Endodermal cell (in vitro differentiated cells): Measurements from ENCODE around the gene FOXA3. TPM values are rescaled to one million over a fixed set of nuclear protein-coding genes. Genes with fewer than 3 reads are reported as not detected.

Source experiments
- DNase-seq: peaks from one replicate; pipeline ENCODE4 v3.0.0-alpha.2; 2017
- H3K27ac ChIP-seq: 2 replicates; pipeline ENCODE4 v1.5.1; 2013; ENCODE audit warnings: mild to moderate bottlenecking, low read depth, low read length, moderate library complexity
- H3K27me3 ChIP-seq: 2 replicates; pipeline ENCODE4 v1.6.1; 2013; ENCODE audit warnings: mild to moderate bottlenecking, low read length, moderate library complexity; ENCODE audit not compliant: insufficient read depth, control insufficient read depth, poor library complexity, severe bottlenecking
- H3K36me3 ChIP-seq: 2 replicates; pipeline ENCODE4 v1.7.0; 2013; ENCODE audit warnings: mild to moderate bottlenecking, low read length, moderate library complexity; ENCODE audit not compliant: control insufficient read depth, insufficient read depth
- H3K4me1 ChIP-seq: one replicate; pipeline ENCODE4 v1.7.0; 2013; ENCODE audit warnings: low read length; ENCODE audit not compliant: control insufficient read depth, insufficient read depth
- H3K4me3 ChIP-seq: 2 replicates; pipeline ENCODE4 v1.5.1; 2013; ENCODE audit warnings: mild to moderate bottlenecking, low read length, moderate library complexity
- H3K9ac ChIP-seq: 2 replicates; pipeline ENCODE4 v1.6.1; 2013; ENCODE audit warnings: mild to moderate bottlenecking, low read length, moderate library complexity; ENCODE audit not compliant: poor library complexity, severe bottlenecking; ENCODE audit errors: extremely low read depth
- H3K9me3 ChIP-seq: 2 replicates; pipeline ENCODE4 v1.6.1; 2013; ENCODE audit warnings: mild to moderate bottlenecking, low read length, moderate library complexity; ENCODE audit not compliant: control insufficient read depth
- H3K27ac Mint-ChIP-seq: 2 replicates; pipeline ENCODE4 v1.8.0; 2020; ENCODE audit warnings: mixed read lengths
- H3K27me3 Mint-ChIP-seq: 2 replicates; pipeline ENCODE4 v1.8.0; 2021; ENCODE audit warnings: mild to moderate bottlenecking, mixed read lengths; ENCODE audit not compliant: insufficient read depth
- H3K36me3 Mint-ChIP-seq: 2 replicates; pipeline ENCODE4 v1.8.0; 2020; ENCODE audit warnings: low read depth, mixed read lengths
- H3K4me1 Mint-ChIP-seq: 2 replicates; pipeline ENCODE4 v1.8.0; 2020; ENCODE audit warnings: mixed read lengths
- H3K4me3 Mint-ChIP-seq: 2 replicates; pipeline ENCODE4 v1.8.0; 2020; ENCODE audit warnings: mild to moderate bottlenecking, moderate library complexity, mixed read lengths
- H3K9me3 Mint-ChIP-seq: 2 replicates; pipeline ENCODE4 v1.8.0; 2020; ENCODE audit warnings: mild to moderate bottlenecking, mixed read lengths
- WGBS, 2 experiments: methylation state at CpG; one replicate each; pipeline versions ENCODE4 v1.1.5 to v1.1.7; 2013; ENCODE audit warnings: missing lambda C conversion rate in 2 of 2, mixed read lengths in 1 of 2; ENCODE audit not compliant: insufficient coverage in 1 of 2, insufficient read length in 1 of 2; 5-methylcytosine and 5-hydroxymethylcytosine counted together
- total RNA-seq, 2 donors: library from RNA; stranded (reverse); fragmentation: NEBNext Ultra II Directional in 1 of 2; extraction: Animal tissue kit (Norgen Biotek cat#: 25700) in 1 of 2; gene quantifications; 2 replicates in 1 of 2; 3 replicates in 1 of 2; pipeline ENCODE4 v1.2.1, GENCODE V29; 2021
- TF ChIP-seq, protein P1 (sequence below): fragments of 200-600 bp; sonication (generic); conservative IDR thresholded peaks from 2 replicates; pipeline ENCODE4 v1.5.0; 2021; ENCODE audit warnings: antibody characterized with exemption, mild to moderate bottlenecking

Gene FOXA3
- total RNA-seq, 2 donors from 2014 or later, result 54.2 to 58.1 TPM

DNA sequence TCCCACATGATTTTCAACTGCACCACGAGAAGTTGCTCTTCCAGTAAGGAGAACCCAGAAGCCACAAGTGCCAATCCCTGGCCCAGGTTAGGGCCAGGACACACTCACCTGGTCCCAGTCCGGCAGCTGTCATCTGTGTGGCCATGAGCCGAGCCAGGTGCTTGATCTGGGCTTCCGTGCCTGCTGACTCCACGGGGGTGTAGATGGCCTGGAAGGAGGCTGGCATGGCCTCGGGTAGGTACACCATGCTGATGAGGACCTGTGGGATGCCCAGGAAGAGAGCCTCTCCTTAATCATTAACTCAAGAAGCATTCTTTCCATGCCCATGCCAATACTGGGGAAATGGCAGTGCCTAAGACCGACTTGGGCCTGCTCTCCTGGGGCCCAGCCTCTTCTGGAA lies 29.2 kb upstream of the FOXA3 start:
- no peak overlapping the region for H3K9ac ChIP-seq
- no peak overlapping the region for H3K27ac ChIP-seq
- peaks cover 71% of the 10 kb centered on the region for H3K36me3 Mint-ChIP-seq
- no peaks in the 10 kb centered on the region for H3K4me1 ChIP-seq
- H3K4me3 ChIP-seq, result no peak overlapping the region
- H3K9me3 Mint-ChIP-seq, result peaks cover 8% of the 10 kb centered on the region
- H3K36me3 ChIP-seq, result peaks cover 83% of the 10 kb centered on the region
- 93 to 100% methylated on average over 2 to 7 of the region's 7 CpGs for WGBS, 2 experiments
- DNase-seq, result no peak
- H3K27ac Mint-ChIP-seq, result no peak overlapping the region
- no peaks in the 10 kb centered on the region for H3K4me1 Mint-ChIP-seq
- no peak overlapping the region for H3K4me3 Mint-ChIP-seq
- H3K9me3 ChIP-seq, result peaks cover 25% of the 10 kb centered on the region
- H3K27me3 Mint-ChIP-seq, result no peaks in the 10 kb centered on the region
- H3K27me3 ChIP-seq, result no peaks in the 10 kb centered on the region
- TF ChIP-seq, protein P1, sequence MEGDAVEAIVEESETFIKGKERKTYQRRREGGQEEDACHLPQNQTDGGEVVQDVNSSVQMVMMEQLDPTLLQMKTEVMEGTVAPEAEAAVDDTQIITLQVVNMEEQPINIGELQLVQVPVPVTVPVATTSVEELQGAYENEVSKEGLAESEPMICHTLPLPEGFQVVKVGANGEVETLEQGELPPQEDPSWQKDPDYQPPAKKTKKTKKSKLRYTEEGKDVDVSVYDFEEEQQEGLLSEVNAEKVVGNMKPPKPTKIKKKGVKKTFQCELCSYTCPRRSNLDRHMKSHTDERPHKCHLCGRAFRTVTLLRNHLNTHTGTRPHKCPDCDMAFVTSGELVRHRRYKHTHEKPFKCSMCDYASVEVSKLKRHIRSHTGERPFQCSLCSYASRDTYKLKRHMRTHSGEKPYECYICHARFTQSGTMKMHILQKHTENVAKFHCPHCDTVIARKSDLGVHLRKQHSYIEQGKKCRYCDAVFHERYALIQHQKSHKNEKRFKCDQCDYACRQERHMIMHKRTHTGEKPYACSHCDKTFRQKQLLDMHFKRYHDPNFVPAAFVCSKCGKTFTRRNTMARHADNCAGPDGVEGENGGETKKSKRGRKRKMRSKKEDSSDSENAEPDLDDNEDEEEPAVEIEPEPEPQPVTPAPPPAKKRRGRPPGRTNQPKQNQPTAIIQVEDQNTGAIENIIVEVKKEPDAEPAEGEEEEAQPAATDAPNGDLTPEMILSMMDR, result no peak

DNA sequence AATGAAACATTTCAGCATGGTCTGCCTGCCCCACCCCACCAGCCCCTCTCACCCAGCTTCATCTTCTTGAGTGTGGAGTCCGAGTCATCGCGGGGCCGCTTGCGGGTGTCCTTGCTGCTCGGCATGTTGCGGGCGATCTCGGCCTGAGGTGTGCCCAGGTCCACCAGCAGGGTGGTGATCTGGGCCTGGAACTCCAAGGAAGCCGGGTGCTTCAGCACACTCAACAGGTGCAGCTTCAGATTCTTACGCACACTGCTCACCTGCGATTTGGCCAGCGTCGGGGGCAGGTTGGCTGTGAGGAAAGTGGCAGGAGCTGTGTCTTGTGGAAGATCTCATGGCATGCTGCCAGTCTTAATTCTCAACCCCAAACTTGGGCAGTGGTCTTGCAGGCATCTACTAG lies 21.9 kb upstream of the FOXA3 start:
- H3K4me3 Mint-ChIP-seq, result no peak overlapping the region
- H3K27ac Mint-ChIP-seq, result peak overlapping the region; percentile 52
- H3K36me3 Mint-ChIP-seq, result peaks cover 87% of the 10 kb centered on the region

DNA sequence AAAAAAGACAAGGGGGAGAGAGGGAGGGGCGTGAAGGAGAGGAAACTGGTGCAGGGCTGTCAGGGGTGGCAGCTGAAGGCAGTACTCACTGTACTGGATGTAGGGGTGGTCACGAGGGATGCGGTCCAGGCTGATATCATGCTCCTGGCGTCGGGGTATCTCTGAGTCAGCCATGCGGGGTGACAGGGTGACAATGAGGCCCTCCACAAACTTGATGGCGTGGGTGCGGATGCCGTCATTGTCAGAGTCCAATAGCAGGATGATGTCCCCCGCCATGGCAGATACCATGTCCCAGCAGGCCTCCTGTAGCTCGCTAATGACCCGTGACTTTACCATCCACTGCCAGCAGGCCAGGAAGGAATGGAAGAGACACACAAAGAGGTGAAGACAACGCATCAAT lies 16.5 kb upstream of the FOXA3 start:
- H3K4me3 Mint-ChIP-seq, result no peak overlapping the region
- Histone ChIP-seq H3K36me3 (peaks cover 92% of the 10 kb centered on the region), H3K27ac (no peak overlapping the region), H3K4me3 (no peak overlapping the region), H3K9ac (no peak overlapping the region), H3K4me1 (no peaks in the 10 kb centered on the region), H3K27me3 (no peaks in the 10 kb centered on the region), H3K9me3 (no peaks in the 10 kb centered on the region)
- TF ChIP-seq, protein P1, result no peak
- H3K36me3 Mint-ChIP-seq, result peaks cover 80% of the 10 kb centered on the region
- DNase-seq, result peak; percentile 57
- no peaks in the 10 kb centered on the region for H3K27me3 Mint-ChIP-seq
- no peak overlapping the region for H3K27ac Mint-ChIP-seq
- 80 to 91% methylated on average over 11 to 13 of the region's 13 CpGs for WGBS, 2 experiments
- no peaks in the 10 kb centered on the region for H3K9me3 Mint-ChIP-seq
- H3K4me1 Mint-ChIP-seq, result no peaks in the 10 kb centered on the region

More for the DNA sequence above, 21.9 kb upstream of the FOXA3 start:
- Mint-ChIP-seq H3K9me3 (peaks cover 10% of the 10 kb centered on the region), H3K27me3 (no peaks in the 10 kb centered on the region), H3K4me1 (no peaks in the 10 kb centered on the region)
- no peak overlapping the region for H3K9ac ChIP-seq
- no peak for DNase-seq
- H3K9me3 ChIP-seq, result peaks cover 25% of the 10 kb centered on the region
- H3K27me3 ChIP-seq, result no peaks in the 10 kb centered on the region
- WGBS, 2 experiments, result 97% methylated on average over 14 of the region's 14 CpGs
- H3K4me1 ChIP-seq, result no peaks in the 10 kb centered on the region
- peaks cover 89% of the 10 kb centered on the region for H3K36me3 ChIP-seq
- no peak overlapping the region for H3K27ac ChIP-seq
- TF ChIP-seq, protein P1, result no peak
- no peak overlapping the region for H3K4me3 ChIP-seq
